Neural cell (in vitro differentiated cells): ENCODE results near the gene RHBDF2. TPM values are rescaled to one million over a fixed set of nuclear protein-coding genes. Genes with fewer than 3 reads are reported as not detected.
A peak's percentile ranks its signal among the peaks of the same experiment; 100 is the strongest.

ENCODE experiments used
- H2AFZ ChIP-seq: fragments of 200-600, 300-800 bp; sonication (generic), shearing (Covaris generic); 2 replicates; pipeline ENCODE4 v1.6.0; 2014; ENCODE audit warnings: low read depth, mild to moderate bottlenecking, antibody characterized with exemption, low read length, moderate library complexity
- H3F3A ChIP-seq: fragments of 200-600 bp; shearing (Covaris generic); 2 replicates; pipeline ENCODE4 v1.6.1; 2016; ENCODE audit warnings: mild to moderate bottlenecking, moderate library complexity, mixed read lengths, antibody characterized with exemption, low read length; ENCODE audit not compliant: insufficient read depth, poor library complexity, severe bottlenecking
- H3K27ac ChIP-seq: fragments of 200-600, 300-800 bp; sonication (generic), shearing (Covaris generic); 2 replicates; pipeline ENCODE4 v1.5.1; 2014; ENCODE audit warnings: mild to moderate bottlenecking, low read length, moderate library complexity
- H3K27me3 ChIP-seq: fragments of 300-800, 200-600 bp; sonication (generic), shearing (Covaris generic); 2 replicates; pipeline ENCODE4 v1.6.0; 2014; ENCODE audit warnings: mild to moderate bottlenecking, low read depth, low read length, moderate library complexity; ENCODE audit not compliant: insufficient read depth
- H3K36me3 ChIP-seq: fragments of 300-800, 200-600 bp; sonication (generic), shearing (Covaris generic); 2 replicates; pipeline ENCODE4 v1.5.1; 2014; ENCODE audit warnings: mild to moderate bottlenecking, antibody characterized with exemption, low read length, moderate library complexity; ENCODE audit not compliant: insufficient read depth
- H3K4me2 ChIP-seq: fragments of 300-800, 200-600 bp; sonication (generic), shearing (Covaris generic); 2 replicates; pipeline ENCODE4 v1.6.0; 2014; ENCODE audit warnings: mild to moderate bottlenecking, low read length
- H3K4me3 ChIP-seq: fragments of 300-800, 200-600 bp; sonication (generic), shearing (Covaris generic); 2 replicates; pipeline ENCODE4 v1.5.1; 2014; ENCODE audit warnings: mild to moderate bottlenecking, low read length, moderate library complexity
- H3K79me2 ChIP-seq: fragments of 200-600 bp; shearing (Covaris generic); replicated peaks from 2 replicates; pipeline ENCODE4 v1.6.0; 2014; ENCODE audit warnings: mild to moderate bottlenecking, low read length, moderate library complexity; ENCODE audit not compliant: insufficient read depth
- H3K9ac ChIP-seq: fragments of 300-800, 200-600 bp; sonication (generic), shearing (Covaris generic); 2 replicates; pipeline ENCODE4 v1.6.1; 2016; ENCODE audit warnings: mild to moderate bottlenecking, low read length, mixed read lengths
- H3K9me2 ChIP-seq: fragments of 200-600 bp; shearing (Covaris generic); 2 replicates; pipeline ENCODE4 v1.6.1; 2016; ENCODE audit warnings: mild to moderate bottlenecking, low read length, mixed read lengths; ENCODE audit not compliant: insufficient read depth
- H3K9me3 ChIP-seq: fragments of 200-600, 300-800 bp; sonication (generic), shearing (Covaris generic); 2 replicates; pipeline ENCODE4 v1.6.1; 2016; ENCODE audit warnings: mild to moderate bottlenecking, mixed run types, low read length, moderate library complexity, mixed read lengths
- H4K20me1 ChIP-seq: fragments of 200-600 bp; shearing (Covaris generic); 2 replicates; pipeline ENCODE4 v1.6.1; 2016; ENCODE audit warnings: mild to moderate bottlenecking, mixed run types; ENCODE audit not compliant: insufficient read depth
- EP300 ChIP-seq: fragments of 450-650 bp; conservative IDR thresholded peaks from 2 replicates; pipeline ENCODE4 v1.6.1; 2014; ENCODE audit warnings: antibody characterized with exemption, mild to moderate bottlenecking, moderate library complexity; ENCODE audit not compliant: poor library complexity, severe bottlenecking
- EZH2 ChIP-seq: fragments of 200-600, 300-800 bp; shearing (Covaris generic), sonication (generic); IDR thresholded peaks from 2 replicates; pipeline ENCODE4 v1.6.1; 2014; ENCODE audit warnings: antibody characterized with exemption, low read length, borderline replicate concordance, mild to moderate bottlenecking; ENCODE audit not compliant: insufficient read depth, poor library complexity, severe bottlenecking
- MXI1 ChIP-seq: fragments of 450-650 bp; conservative IDR thresholded peaks from 2 replicates; pipeline ENCODE4 v1.6.1; 2014; ENCODE audit warnings: antibody characterized with exemption, mild to moderate bottlenecking; ENCODE audit not compliant: poor library complexity, severe bottlenecking
- POLR2AphosphoS5 ChIP-seq: IDR thresholded peaks from 2 replicates; pipeline ENCODE4 v1.6.1; 2012
- RAD21 ChIP-seq: fragments of 450-650 bp; conservative IDR thresholded peaks from 2 replicates; pipeline ENCODE4 v1.6.1; 2014; ENCODE audit warnings: antibody characterized with exemption, mild to moderate bottlenecking, moderate library complexity
- SMC3 ChIP-seq: fragments of 450-650 bp; conservative IDR thresholded peaks from 2 replicates; pipeline ENCODE4 v1.6.1; 2014; ENCODE audit warnings: antibody characterized with exemption, mild to moderate bottlenecking, moderate library complexity; ENCODE audit not compliant: poor library complexity
- TAF1 ChIP-seq: IDR thresholded peaks from 2 replicates; pipeline ENCODE4 v1.6.1; 2012; ENCODE audit warnings: low read depth
- polyA plus RNA-seq: library from polyadenylated mRNA; depleted of rRNA; stranded (reverse); fragments of >200 nt; gene quantifications from 2 replicates; pipeline ENCODE4 v1.2.3, GENCODE V29; 2014
- TF ChIP-seq, protein P1 (sequence below): IDR thresholded peaks from 2 replicates; pipeline ENCODE4 v1.6.1; 2012; ENCODE audit warnings: borderline replicate concordance
- TF ChIP-seq, protein P2 (sequence below): fragments of 450-650 bp; IDR thresholded peaks from 2 replicates; pipeline ENCODE4 v1.5.1; 2014; ENCODE audit warnings: antibody characterized with exemption, mild to moderate bottlenecking, moderate library complexity; ENCODE audit not compliant: poor library complexity, severe bottlenecking

RHBDF2 gene
- polyA plus RNA-seq, 1 donor from 2014 or later, result not detected

DNA sequence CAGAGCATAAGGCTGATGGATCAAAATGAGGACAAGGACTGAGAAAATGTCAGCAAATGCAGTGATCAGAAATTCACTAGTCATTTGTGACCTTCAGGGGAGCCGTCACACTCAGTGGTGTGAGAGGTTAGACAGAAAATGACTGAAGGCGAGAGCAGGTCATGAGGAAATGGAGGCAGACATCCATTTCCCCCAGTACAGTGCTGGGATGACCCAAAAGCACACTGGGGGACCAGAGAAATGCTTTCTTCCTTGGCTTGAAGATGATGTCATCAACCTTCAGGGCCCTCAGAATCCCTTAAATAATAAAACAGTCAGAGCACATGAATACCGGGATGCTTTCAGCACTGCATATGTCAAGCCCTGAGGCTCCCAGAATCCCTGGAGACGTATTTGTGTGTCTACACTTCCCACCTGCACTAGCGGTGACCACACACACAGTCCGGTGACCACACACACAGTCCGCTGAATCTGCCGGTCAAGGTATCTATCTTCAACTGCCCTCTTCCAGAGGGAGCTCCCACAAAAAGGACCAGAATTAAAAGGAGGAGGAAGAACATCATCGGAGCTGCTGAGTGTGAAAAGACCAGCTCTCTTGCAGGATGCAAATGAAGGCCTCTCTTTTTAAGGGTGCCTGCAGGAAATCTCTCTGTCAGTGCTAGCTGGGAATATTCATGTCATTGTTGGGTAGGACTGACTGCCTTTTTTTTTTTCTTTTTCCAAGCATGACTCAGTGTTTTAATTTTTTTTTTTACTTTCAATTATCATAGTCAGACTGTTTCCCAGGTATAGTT, 56.5 kb downstream of the RHBDF2 start:
- Histone ChIP-seq H3K9me2 (no peaks in the 10 kb centered on the region), H3K27ac (peak overlapping the region; percentile 85), H3K79me2 (peaks cover 80% of the 10 kb centered on the region), H3K36me3 (no peaks in the 10 kb centered on the region), H3F3A (no peaks in the 10 kb centered on the region), H3K4me3 (peak overlapping the region; percentile 53), H3K27me3 (no peaks in the 10 kb centered on the region), H3K9ac (peak overlapping the region; percentile 56), H3K9me3 (no peaks in the 10 kb centered on the region), H2AFZ (no peak overlapping the region), H3K4me2 (peak overlapping the region; percentile 76), H4K20me1 (peaks cover 6% of the 10 kb centered on the region)
- TF ChIP-seq, protein P1, sequence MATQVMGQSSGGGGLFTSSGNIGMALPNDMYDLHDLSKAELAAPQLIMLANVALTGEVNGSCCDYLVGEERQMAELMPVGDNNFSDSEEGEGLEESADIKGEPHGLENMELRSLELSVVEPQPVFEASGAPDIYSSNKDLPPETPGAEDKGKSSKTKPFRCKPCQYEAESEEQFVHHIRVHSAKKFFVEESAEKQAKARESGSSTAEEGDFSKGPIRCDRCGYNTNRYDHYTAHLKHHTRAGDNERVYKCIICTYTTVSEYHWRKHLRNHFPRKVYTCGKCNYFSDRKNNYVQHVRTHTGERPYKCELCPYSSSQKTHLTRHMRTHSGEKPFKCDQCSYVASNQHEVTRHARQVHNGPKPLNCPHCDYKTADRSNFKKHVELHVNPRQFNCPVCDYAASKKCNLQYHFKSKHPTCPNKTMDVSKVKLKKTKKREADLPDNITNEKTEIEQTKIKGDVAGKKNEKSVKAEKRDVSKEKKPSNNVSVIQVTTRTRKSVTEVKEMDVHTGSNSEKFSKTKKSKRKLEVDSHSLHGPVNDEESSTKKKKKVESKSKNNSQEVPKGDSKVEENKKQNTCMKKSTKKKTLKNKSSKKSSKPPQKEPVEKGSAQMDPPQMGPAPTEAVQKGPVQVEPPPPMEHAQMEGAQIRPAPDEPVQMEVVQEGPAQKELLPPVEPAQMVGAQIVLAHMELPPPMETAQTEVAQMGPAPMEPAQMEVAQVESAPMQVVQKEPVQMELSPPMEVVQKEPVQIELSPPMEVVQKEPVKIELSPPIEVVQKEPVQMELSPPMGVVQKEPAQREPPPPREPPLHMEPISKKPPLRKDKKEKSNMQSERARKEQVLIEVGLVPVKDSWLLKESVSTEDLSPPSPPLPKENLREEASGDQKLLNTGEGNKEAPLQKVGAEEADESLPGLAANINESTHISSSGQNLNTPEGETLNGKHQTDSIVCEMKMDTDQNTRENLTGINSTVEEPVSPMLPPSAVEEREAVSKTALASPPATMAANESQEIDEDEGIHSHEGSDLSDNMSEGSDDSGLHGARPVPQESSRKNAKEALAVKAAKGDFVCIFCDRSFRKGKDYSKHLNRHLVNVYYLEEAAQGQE, result no peak
- TF ChIP-seq EP300, result peak; percentile 34
- no peak for TF ChIP-seq MXI1
- TF ChIP-seq, protein P2, sequence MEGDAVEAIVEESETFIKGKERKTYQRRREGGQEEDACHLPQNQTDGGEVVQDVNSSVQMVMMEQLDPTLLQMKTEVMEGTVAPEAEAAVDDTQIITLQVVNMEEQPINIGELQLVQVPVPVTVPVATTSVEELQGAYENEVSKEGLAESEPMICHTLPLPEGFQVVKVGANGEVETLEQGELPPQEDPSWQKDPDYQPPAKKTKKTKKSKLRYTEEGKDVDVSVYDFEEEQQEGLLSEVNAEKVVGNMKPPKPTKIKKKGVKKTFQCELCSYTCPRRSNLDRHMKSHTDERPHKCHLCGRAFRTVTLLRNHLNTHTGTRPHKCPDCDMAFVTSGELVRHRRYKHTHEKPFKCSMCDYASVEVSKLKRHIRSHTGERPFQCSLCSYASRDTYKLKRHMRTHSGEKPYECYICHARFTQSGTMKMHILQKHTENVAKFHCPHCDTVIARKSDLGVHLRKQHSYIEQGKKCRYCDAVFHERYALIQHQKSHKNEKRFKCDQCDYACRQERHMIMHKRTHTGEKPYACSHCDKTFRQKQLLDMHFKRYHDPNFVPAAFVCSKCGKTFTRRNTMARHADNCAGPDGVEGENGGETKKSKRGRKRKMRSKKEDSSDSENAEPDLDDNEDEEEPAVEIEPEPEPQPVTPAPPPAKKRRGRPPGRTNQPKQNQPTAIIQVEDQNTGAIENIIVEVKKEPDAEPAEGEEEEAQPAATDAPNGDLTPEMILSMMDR, result no peak
- TF ChIP-seq EZH2, result no peak

DNA sequence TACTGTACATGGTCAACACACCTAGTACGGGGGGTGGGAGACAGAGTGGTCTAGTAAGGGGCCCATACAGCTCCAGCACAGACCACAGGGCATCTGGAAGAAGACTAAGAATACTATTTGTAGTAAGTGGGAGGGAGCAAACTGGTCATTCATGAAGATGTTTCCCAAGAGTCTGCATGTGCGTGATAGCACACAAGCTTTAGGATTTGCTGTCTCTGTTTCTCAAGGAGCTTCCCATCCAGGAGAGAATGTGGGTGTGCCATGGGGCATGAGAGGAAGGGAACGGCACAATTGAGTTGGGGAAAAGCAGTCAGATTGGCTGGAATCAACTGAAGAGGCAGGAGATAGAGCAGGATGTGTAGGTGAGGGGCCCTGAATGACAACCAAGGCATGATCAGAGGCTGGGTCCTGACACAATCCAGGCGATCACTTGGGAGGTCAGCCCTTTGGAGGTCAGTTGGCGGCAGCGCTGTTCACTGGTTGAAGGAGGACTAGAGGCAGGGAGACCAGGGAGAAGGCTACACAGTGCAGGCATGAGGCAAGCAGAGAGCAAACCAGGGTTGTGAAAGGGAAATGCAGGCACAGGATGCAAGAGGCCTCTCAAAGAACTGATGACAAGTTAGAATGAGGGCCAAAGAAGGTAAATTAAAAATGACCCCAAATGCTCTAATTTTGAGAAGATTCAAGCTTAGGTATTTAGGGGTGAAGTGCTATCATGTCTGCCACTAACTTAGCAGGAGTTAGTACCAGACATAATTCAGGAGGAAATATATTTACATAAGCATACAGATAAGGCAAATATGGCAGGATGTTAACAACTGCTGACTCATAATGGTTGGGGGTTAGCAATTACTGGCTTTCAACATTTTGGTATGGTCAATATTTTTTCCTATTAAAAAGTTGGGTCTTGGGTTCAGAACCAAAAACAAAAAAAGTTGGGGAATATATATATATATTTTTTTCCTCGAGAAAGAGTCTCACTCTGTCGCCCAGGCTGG, 58.6 kb downstream of the RHBDF2 start:
- H3K9ac ChIP-seq, result no peak overlapping the region
- no peaks in the 10 kb centered on the region for H3K9me2 ChIP-seq
- no peak for TF ChIP-seq POLR2AphosphoS5
- TF ChIP-seq, protein P1, result no peak
- no peak for TF ChIP-seq SMC3
- TF ChIP-seq, protein P2, result no peak
- no peak for TF ChIP-seq MXI1
- TF ChIP-seq EZH2, result no peak
- TF ChIP-seq TAF1, result no peak
- no peak for TF ChIP-seq EP300
- no peak for TF ChIP-seq RAD21
- H3K27me3 ChIP-seq, result no peaks in the 10 kb centered on the region
- no peaks in the 10 kb centered on the region for H3F3A ChIP-seq
- H2AFZ ChIP-seq, result no peak overlapping the region
- peaks cover 78% of the 10 kb centered on the region for H3K79me2 ChIP-seq
- H4K20me1 ChIP-seq, result peaks cover 1% of the 10 kb centered on the region
- H3K27ac ChIP-seq, result no peak overlapping the region
- H3K4me2 ChIP-seq, result no peak overlapping the region
- no peak overlapping the region for H3K4me3 ChIP-seq
- H3K36me3 ChIP-seq, result no peaks in the 10 kb centered on the region
- H3K9me3 ChIP-seq, result no peaks in the 10 kb centered on the region
